ENCODE data around the gene SPON1. TPM values are rescaled to one million over a fixed set of nuclear protein-coding genes. Genes with fewer than 3 reads are reported as not detected.

The SPON1 gene
- total and polyA plus RNA-seq, 2 donors (not counting 1 experiment from before 2014, with no cell fraction given) = 0.30 TPM; not detected in 1

- intact Hi-C loops (cut with micrococcal nuclease) = no loop called here
- Mint-ChIP-seq H3K9me3 (ENCODE audit: insufficient read depth) (no peaks in the 10 kb centered on the region), H3K4me3 (peak overlapping the region; percentile 73), H3K27me3 (peaks cover 78% of the 10 kb centered on the region), H3K27ac (no peak overlapping the region), H3K4me1 (peaks cover 16% of the 10 kb centered on the region)
- TF ChIP-seq, protein P1, sequence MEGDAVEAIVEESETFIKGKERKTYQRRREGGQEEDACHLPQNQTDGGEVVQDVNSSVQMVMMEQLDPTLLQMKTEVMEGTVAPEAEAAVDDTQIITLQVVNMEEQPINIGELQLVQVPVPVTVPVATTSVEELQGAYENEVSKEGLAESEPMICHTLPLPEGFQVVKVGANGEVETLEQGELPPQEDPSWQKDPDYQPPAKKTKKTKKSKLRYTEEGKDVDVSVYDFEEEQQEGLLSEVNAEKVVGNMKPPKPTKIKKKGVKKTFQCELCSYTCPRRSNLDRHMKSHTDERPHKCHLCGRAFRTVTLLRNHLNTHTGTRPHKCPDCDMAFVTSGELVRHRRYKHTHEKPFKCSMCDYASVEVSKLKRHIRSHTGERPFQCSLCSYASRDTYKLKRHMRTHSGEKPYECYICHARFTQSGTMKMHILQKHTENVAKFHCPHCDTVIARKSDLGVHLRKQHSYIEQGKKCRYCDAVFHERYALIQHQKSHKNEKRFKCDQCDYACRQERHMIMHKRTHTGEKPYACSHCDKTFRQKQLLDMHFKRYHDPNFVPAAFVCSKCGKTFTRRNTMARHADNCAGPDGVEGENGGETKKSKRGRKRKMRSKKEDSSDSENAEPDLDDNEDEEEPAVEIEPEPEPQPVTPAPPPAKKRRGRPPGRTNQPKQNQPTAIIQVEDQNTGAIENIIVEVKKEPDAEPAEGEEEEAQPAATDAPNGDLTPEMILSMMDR (IDR thresholded peaks at IDR 0.05) = no peak
- TF ChIP-seq EZH2 (IDR thresholded peaks at IDR 0.05; ENCODE audit: borderline replicate concordance, insufficient read depth, low read depth, low read length, poor library complexity, severe bottlenecking) = no peak
- H3K36me3 ChIP-seq (replicated peaks in 1 of 2; ENCODE audit: control extremely low read depth in 1 of 2, control insufficient read depth in 1 of 2, extremely low read depth in 1 of 2, insufficient read depth in 2 of 2, low read length in 1 of 2) = no peaks in the 10 kb centered on the region
- H3K4me3 ChIP-seq (ENCODE audit: control extremely low read depth in 1 of 5, extremely low read depth in 1 of 5, insufficient read depth in 1 of 5, low read depth in 2 of 5, low read length in 4 of 5) = peak overlapping the region in 3 of 5 experiments; percentile 38 to 47 (median 39)
- H3K79me2 ChIP-seq (ENCODE audit: control insufficient read depth, insufficient read depth, low read length) = no peaks in the 10 kb centered on the region
- H3K9ac ChIP-seq (ENCODE audit: low read length) = peak overlapping the region; percentile 46
- H3K4me1 ChIP-seq (ENCODE audit: control insufficient read depth in 2 of 2, insufficient read depth in 2 of 2, low read length in 2 of 2) = peaks cover 19 to 24% of the 10 kb centered on the region in 2 donors
- ATAC-seq (ENCODE audit: low read depth) (peak; percentile 73), DNase-seq (peak; percentile 68)
- ChIA-PET POLR2A (no interaction called here), CTCF (interaction anchor here (0.9 to 1.6 kb wide), 5 partner anchors 8 to 287 kb away, joined by 3 to 6 read pairs (median 4); no protein-coding TSS in a partner anchor)
- peak overlapping the region; percentile 82 for H3K4me2 ChIP-seq (replicated peaks; ENCODE audit: low read depth, low read length, poor library complexity, severe bottlenecking)
- H2AFZ ChIP-seq (ENCODE audit: insufficient read depth, low read depth, low read length, poor library complexity, severe bottlenecking) = peak overlapping the region; percentile 50
- no peaks in the 10 kb centered on the region for H4K20me1 ChIP-seq (ENCODE audit: control insufficient read depth, insufficient read depth, low read length, poor library complexity, severe bottlenecking)
- H3K9me3 ChIP-seq (ENCODE audit: control extremely low read depth in 1 of 3, control insufficient read depth in 2 of 3, insufficient read depth in 1 of 3, low read length in 2 of 3) = peaks cover 0 to 3% (median 0%) of the 10 kb centered on the region in 3 donors
- WGBS (ENCODE audit: insufficient coverage) = 6% methylated on average over 58 of the region's 60 CpGs
- H3K27ac ChIP-seq (ENCODE audit: low read length in 2 of 2) = no peak overlapping the region
- H3K27me3 ChIP-seq (replicated peaks in 1 of 4; ENCODE audit: control extremely low read depth in 1 of 4, control insufficient read depth in 3 of 4, insufficient read depth in 4 of 4, low read length in 3 of 4) = peaks cover 0 to 60% (median 45%) of the 10 kb centered on the region in 4 experiments
Observed at GRCh38 chr11:13963169-13963948, 836 bp downstream of the SPON1 start.

All from B cell (primary cell).